Activated CD8-positive, alpha-beta memory T cell treated with anti-CD3 and anti-CD28 coated beads, Interleukin-2, amount 50 U/mL, for 24 hours (primary cell): ENCODE measurements around the gene CNOT11.
"Not testable (repeated sequence)": the region's sequence is repeated elsewhere in the genome, so short reads cannot be mapped to it uniquely, and the experiment has no call there.

Source experiments
- DNase-seq: peaks from one replicate; pipeline ENCODE4 v3.0.0-alpha.2; 2020; ENCODE audit errors: extremely low read depth

Gene CNOT11

GRCh38 chr2:101310090-101310833 is 57.6 kb downstream of the CNOT11 start:
- no peak for DNase-seq

- DNase-seq: no peak
Measured at GRCh38 chr2:101310834-101311695, 58.4 kb downstream of the CNOT11 start.

- DNase-seq: no peak
Measured at GRCh38 chr2:101311696-101312017, 59.0 kb downstream of the CNOT11 start.

GRCh38 chr2:101316568-101316967 is 63.9 kb downstream of the CNOT11 start:
- not testable (repeated sequence) for DNase-seq
